Tibial nerve (tissue), 3 donors: ENCODE measurements around the gene FAM210A.

ENCODE experiments used
- POLR2A ChIP-seq, 2 donors: fragments of 450-650 bp; IDR thresholded peaks; one replicate each; pipeline ENCODE4 v1.6.1; 2017; ENCODE audit warnings: antibody characterized with exemption in 2 of 2, mild to moderate bottlenecking in 2 of 2, moderate library complexity in 2 of 2
- TF ChIP-seq, protein P1 (sequence below), 5 experiments: fragments of 200-600 bp in 3 of 5; fragments of 450-650 bp in 2 of 5; sonication (generic) in 3 of 5; IDR thresholded peaks; one replicate each; pipeline ENCODE4 v1.5.1; 2016 to 2019; ENCODE audit warnings: antibody characterized with exemption in 5 of 5, mild to moderate bottlenecking in 3 of 5, moderate library complexity in 2 of 5

DNA sequence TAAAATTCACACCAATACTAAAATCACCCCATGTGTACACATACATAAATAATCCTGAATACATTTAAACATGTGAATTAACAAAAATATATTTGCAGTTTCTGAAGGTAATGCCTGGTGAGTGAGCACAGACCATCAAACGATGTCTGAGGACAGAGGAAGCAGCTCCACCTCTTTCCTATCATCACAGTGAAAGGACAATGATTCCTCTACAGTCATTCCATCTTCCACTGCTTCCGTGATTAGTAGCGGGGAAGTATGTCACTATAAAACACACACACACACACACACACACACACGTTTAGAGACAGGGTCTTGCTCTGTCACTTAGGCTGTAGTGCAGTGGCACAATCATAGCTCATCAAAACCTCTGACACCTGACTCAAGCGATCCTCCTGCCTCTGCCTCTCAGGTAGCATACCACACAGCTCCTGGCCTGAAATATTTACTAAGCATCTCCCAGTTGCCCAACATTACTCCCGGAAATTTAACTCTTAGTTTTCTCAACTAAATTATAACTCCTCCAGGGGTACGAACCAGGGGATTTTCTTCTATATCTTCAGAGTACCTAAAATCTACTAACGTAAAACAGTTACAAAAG lies 12.8 kb downstream of the FAM210A start:
- TF ChIP-seq, protein P1, sequence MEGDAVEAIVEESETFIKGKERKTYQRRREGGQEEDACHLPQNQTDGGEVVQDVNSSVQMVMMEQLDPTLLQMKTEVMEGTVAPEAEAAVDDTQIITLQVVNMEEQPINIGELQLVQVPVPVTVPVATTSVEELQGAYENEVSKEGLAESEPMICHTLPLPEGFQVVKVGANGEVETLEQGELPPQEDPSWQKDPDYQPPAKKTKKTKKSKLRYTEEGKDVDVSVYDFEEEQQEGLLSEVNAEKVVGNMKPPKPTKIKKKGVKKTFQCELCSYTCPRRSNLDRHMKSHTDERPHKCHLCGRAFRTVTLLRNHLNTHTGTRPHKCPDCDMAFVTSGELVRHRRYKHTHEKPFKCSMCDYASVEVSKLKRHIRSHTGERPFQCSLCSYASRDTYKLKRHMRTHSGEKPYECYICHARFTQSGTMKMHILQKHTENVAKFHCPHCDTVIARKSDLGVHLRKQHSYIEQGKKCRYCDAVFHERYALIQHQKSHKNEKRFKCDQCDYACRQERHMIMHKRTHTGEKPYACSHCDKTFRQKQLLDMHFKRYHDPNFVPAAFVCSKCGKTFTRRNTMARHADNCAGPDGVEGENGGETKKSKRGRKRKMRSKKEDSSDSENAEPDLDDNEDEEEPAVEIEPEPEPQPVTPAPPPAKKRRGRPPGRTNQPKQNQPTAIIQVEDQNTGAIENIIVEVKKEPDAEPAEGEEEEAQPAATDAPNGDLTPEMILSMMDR (IDR thresholded peaks at IDR 0.05), result no peak
- no peak for TF ChIP-seq POLR2A (IDR thresholded peaks at IDR 0.05)
